ENCODE results near the gene LGALS14.
"Not testable (repeated sequence)": the region's sequence is repeated elsewhere in the genome, so short reads cannot be mapped to it uniquely, and the experiment has no call there.

LGALS14 gene

DNA sequence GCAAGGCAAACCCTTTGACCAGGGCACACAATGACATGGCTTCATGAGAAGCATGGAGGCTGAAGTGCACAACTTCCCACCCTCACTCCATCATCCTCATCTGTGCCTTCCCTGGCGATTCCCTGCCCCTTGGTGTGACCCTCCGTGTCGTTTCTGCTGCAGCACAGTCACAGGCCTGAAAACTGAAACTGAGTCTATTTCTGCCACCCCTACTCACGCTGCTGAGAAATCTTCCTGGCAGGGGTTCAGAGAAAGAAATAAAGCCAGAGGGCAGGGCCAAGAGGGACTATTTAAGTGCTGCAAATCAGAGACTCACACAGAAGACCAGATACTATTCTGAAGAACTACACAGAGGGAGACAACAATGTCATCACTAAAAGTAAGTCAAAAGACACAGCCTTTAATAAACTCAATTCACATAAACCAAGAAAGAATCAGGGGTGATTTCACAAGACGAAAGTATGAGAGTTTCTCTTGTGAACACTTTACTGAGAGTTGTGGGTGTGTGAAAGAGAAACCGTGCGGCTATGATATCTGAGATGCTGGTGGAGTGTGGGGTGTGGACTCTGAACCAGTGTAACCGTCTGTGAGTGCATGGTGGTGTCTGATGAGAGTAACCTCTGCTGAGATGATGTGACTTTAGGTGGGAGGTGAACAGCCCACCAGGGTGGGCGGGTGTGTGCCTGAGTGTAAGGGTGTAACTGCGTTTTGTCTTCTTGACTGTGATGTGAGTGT is 25.1 kb upstream of the LGALS14 start:
- Histone ChIP-seq H3K36me3 (no peaks in the 10 kb centered on the region), H3K9me3 (ENCODE audit: severe bottlenecking) (no peaks in the 10 kb centered on the region), H3K27ac (no peak overlapping the region), H3K27me3 (ENCODE audit: insufficient read depth, low read depth, severe bottlenecking) (peaks cover 92% of the 10 kb centered on the region), H3K4me3 (ENCODE audit: low read depth, low read length) (no peak overlapping the region)
- no peak for DNase-seq
- no peak for TF ChIP-seq CTCF (IDR thresholded peaks at IDR 0.05; ENCODE audit: low read depth, low read length)

GRCh38 chr19:39679791-39680168 is 24.5 kb upstream of the LGALS14 start:
- no peaks in the 10 kb centered on the region for H3K9me3 ChIP-seq (ENCODE audit: severe bottlenecking)
- H3K36me3 ChIP-seq = no peaks in the 10 kb centered on the region
- DNase-seq = no peak
- TF ChIP-seq CTCF (IDR thresholded peaks at IDR 0.05; ENCODE audit: low read depth, low read length) = no peak
- H3K27ac ChIP-seq = no peak overlapping the region
- no peak overlapping the region for H3K4me3 ChIP-seq (ENCODE audit: low read depth, low read length)
- H3K27me3 ChIP-seq (ENCODE audit: insufficient read depth, low read depth, severe bottlenecking) = peaks cover 92% of the 10 kb centered on the region

DNA sequence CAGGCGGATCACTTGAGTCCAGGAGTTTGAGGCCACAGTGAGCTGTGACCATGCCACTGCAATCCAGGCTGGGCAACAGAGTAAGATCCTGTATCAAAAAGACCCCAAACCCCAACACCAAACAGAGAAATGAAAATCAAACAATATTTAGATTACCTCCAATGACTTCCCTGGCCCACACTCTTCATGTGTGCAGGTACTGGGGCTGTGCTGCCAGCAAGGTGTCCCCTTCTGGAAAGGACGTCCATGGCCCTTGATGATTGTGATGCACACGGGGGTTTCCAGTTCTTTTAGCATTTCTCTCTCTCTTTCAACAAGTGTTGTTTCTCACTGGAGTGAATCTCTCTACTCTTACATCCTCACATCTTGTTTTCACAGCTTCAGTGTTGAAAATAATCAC is 23.7 kb upstream of the LGALS14 start:
- H3K27ac ChIP-seq = no peak overlapping the region
- H3K9me3 ChIP-seq (ENCODE audit: severe bottlenecking) = no peaks in the 10 kb centered on the region
- H3K36me3 ChIP-seq = no peaks in the 10 kb centered on the region
- peaks cover 93% of the 10 kb centered on the region for H3K27me3 ChIP-seq (ENCODE audit: insufficient read depth, low read depth, severe bottlenecking)
- H3K4me3 ChIP-seq (ENCODE audit: low read depth, low read length) = no peak overlapping the region
- no peak for DNase-seq
- TF ChIP-seq CTCF (IDR thresholded peaks at IDR 0.05; ENCODE audit: low read depth, low read length) = no peak

- no peak overlapping the region for H3K4me3 ChIP-seq (ENCODE audit: low read depth, low read length)
- H3K9me3 ChIP-seq (ENCODE audit: severe bottlenecking) = no peaks in the 10 kb centered on the region
- no peak overlapping the region for H3K27ac ChIP-seq
- H3K36me3 ChIP-seq = no peaks in the 10 kb centered on the region
- no peak for TF ChIP-seq CTCF (IDR thresholded peaks at IDR 0.05; ENCODE audit: low read depth, low read length)
- peaks cover 94% of the 10 kb centered on the region for H3K27me3 ChIP-seq (ENCODE audit: insufficient read depth, low read depth, severe bottlenecking)
- DNase-seq = no peak
Observed at GRCh38 chr19:39681416-39681815, 22.9 kb upstream of the LGALS14 start.

DNA sequence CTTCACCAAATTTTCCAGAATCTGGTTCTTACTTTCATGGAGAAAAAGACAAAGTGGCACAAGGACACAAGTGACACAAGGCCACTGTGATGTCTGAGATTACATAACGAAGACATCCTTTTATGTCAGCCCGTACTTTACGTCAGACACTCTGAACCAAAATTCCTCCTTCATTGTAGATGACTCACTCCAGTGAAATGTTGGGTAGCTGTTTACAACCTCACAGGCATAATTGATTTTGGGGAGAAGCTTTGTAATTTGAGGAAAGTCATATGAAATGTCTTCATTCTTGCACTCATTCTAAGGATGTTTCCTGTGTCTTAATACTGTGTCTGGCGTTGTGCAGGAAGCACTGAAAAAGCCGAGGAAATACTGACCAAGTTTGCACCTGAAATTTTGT is 20.0 kb upstream of the LGALS14 start:
- Histone ChIP-seq H3K36me3 (no peaks in the 10 kb centered on the region), H3K4me3 (ENCODE audit: low read depth, low read length) (no peak overlapping the region), H3K27me3 (ENCODE audit: insufficient read depth, low read depth, severe bottlenecking) (peaks cover 74% of the 10 kb centered on the region), H3K27ac (no peak overlapping the region), H3K9me3 (ENCODE audit: severe bottlenecking) (peaks cover 1% of the 10 kb centered on the region)
- TF ChIP-seq CTCF (IDR thresholded peaks at IDR 0.05; ENCODE audit: low read depth, low read length) = no peak
- no peak for DNase-seq

DNA sequence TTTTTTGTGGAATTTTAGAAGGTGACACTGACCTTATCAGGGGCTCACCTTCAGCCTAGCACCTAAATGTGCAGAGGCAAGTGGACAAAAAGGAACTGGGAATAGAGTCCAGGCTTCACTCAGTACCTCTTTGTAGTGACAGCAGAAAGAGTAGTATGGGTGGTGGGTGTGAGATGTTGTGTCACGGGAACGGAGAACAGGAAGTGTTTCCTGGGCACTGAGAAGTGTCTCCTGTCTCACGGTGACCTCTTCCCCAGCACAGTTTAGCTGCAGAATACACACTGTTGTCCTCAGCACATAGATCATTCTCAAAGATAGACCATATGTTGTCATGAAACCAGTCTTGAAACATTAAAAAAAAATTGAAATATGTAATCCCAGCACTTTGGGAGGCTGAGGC is 17.5 kb upstream of the LGALS14 start:
- H3K27ac ChIP-seq = no peak overlapping the region
- DNase-seq = no peak
- peaks cover 70% of the 10 kb centered on the region for H3K27me3 ChIP-seq (ENCODE audit: insufficient read depth, low read depth, severe bottlenecking)
- peaks cover 7% of the 10 kb centered on the region for H3K9me3 ChIP-seq (ENCODE audit: severe bottlenecking)
- TF ChIP-seq CTCF (IDR thresholded peaks at IDR 0.05; ENCODE audit: low read depth, low read length) = no peak
- H3K36me3 ChIP-seq = no peaks in the 10 kb centered on the region
- H3K4me3 ChIP-seq (ENCODE audit: low read depth, low read length) = no peak overlapping the region

- not testable (repeated sequence) for H3K36me3 ChIP-seq; H3K4me3 ChIP-seq (ENCODE audit: low read depth, low read length); H3K27ac ChIP-seq; DNase-seq; H3K9me3 ChIP-seq (ENCODE audit: severe bottlenecking)
- H3K27me3 ChIP-seq (ENCODE audit: insufficient read depth, low read depth, severe bottlenecking) = peaks cover 69% of the 10 kb centered on the region
Observed at GRCh38 chr19:39688637-39689036, 15.6 kb upstream of the LGALS14 start.
